H9 (cell line): ENCODE results near the gene TM4SF5. TPM values are rescaled to one million over a fixed set of nuclear protein-coding genes. Genes with fewer than 3 reads are reported as not detected.

ENCODE experiments used
- DNase-seq: peaks from one replicate; pipeline ENCODE4 v3.0.0-alpha.2; 2017
- H2AFZ ChIP-seq: one replicate; pipeline ENCODE4 v1.6.1; 2013; ENCODE audit warnings: mild to moderate bottlenecking, low read length, control low read depth, moderate library complexity
- H2AK5ac ChIP-seq: 2 replicates; pipeline ENCODE4 v1.6.1; 2013; ENCODE audit warnings: low read length, control low read depth, mixed read lengths; ENCODE audit not compliant: insufficient read length
- H2BK120ac ChIP-seq: one replicate; pipeline ENCODE4 v1.6.1; 2013; ENCODE audit warnings: low read depth, mild to moderate bottlenecking, low read length, control low read depth, inconsistent platforms; ENCODE audit not compliant: poor library complexity, severe bottlenecking
- H2BK12ac ChIP-seq: 2 replicates; pipeline ENCODE4 v1.6.1; 2013; ENCODE audit warnings: low read length, control low read depth, mixed read lengths, low read depth; ENCODE audit not compliant: insufficient read length
- H2BK15ac ChIP-seq: 2 replicates; pipeline ENCODE4 v1.6.1; 2013; ENCODE audit warnings: low read depth, low read length, control low read depth
- H2BK20ac ChIP-seq: one replicate; pipeline ENCODE4 v1.6.1; 2013; ENCODE audit warnings: low read depth, mild to moderate bottlenecking, low read length, control low read depth, inconsistent platforms; ENCODE audit not compliant: poor library complexity, severe bottlenecking
- H2BK5ac ChIP-seq: 2 replicates; pipeline ENCODE4 v1.6.1; 2013; ENCODE audit warnings: low read length, control low read depth, mixed read lengths; ENCODE audit not compliant: insufficient read length
- H3K14ac ChIP-seq: 2 replicates; pipeline ENCODE4 v1.6.1; 2013; ENCODE audit warnings: low read length, control low read depth; ENCODE audit not compliant: insufficient read depth
- H3K18ac ChIP-seq: 2 replicates; pipeline ENCODE4 v1.6.1; 2013; ENCODE audit warnings: low read depth, mild to moderate bottlenecking, mixed read lengths, low read length, control low read depth; ENCODE audit not compliant: insufficient read length
- H3K23ac ChIP-seq: 2 replicates; pipeline ENCODE4 v1.6.1; 2013; ENCODE audit warnings: low read length, control low read depth, mixed read lengths, low read depth; ENCODE audit not compliant: insufficient read length
- H3K23me2 ChIP-seq: 2 replicates; pipeline ENCODE4 v1.6.1; 2013; ENCODE audit warnings: low read depth, mild to moderate bottlenecking, mixed read lengths, low read length, control low read depth; ENCODE audit not compliant: insufficient read length, poor library complexity, severe bottlenecking
- H3K27ac ChIP-seq: 2 replicates; pipeline ENCODE4 v1.5.1; 2013; ENCODE audit warnings: low read length, control low read depth, mixed read lengths, low read depth; ENCODE audit not compliant: insufficient read length
- H3K27me3 ChIP-seq: 2 replicates; pipeline ENCODE4 v1.6.1; 2013; ENCODE audit warnings: low read length, control low read depth, inconsistent platforms; ENCODE audit not compliant: insufficient read depth
- H3K4ac ChIP-seq: 2 replicates; pipeline ENCODE4 v1.6.1; 2013; ENCODE audit warnings: low read depth, mild to moderate bottlenecking, control low read depth, inconsistent platforms, low read length, moderate library complexity
- H3K4me1 ChIP-seq: 2 replicates; pipeline ENCODE4 v1.6.1; 2013; ENCODE audit warnings: low read length, control low read depth, inconsistent platforms; ENCODE audit not compliant: insufficient read depth
- H3K4me2 ChIP-seq: 2 replicates; pipeline ENCODE4 v1.6.1; 2013; ENCODE audit warnings: low read length, control low read depth, mixed read lengths; ENCODE audit not compliant: insufficient read length, insufficient read depth
- H3K56ac ChIP-seq: 2 replicates; pipeline ENCODE4 v1.6.1; 2013; ENCODE audit warnings: low read depth, mild to moderate bottlenecking, mixed read lengths, low read length, control low read depth; ENCODE audit not compliant: insufficient read length
- H3K79me1 ChIP-seq: 2 replicates; pipeline ENCODE4 v1.6.1; 2013; ENCODE audit warnings: low read depth, mild to moderate bottlenecking, moderate library complexity, low read length, control low read depth, inconsistent platforms; ENCODE audit not compliant: insufficient read depth, poor library complexity, severe bottlenecking
- H3K79me2 ChIP-seq: 2 replicates; pipeline ENCODE4 v1.6.1; 2013; ENCODE audit warnings: low read length, control low read depth, inconsistent platforms; ENCODE audit not compliant: insufficient read depth
- H3K9ac ChIP-seq: 2 replicates; pipeline ENCODE4 v1.6.1; 2013; ENCODE audit warnings: low read length, control low read depth, mixed read lengths; ENCODE audit not compliant: insufficient read length; ENCODE audit errors: extremely low read depth
- H3K9me3 ChIP-seq: one replicate; pipeline ENCODE4 v1.6.1; 2013; ENCODE audit warnings: low read depth, low read length, inconsistent platforms; ENCODE audit not compliant: control insufficient read depth
- H3T11ph ChIP-seq: one replicate; pipeline ENCODE4 v1.6.1; 2013; ENCODE audit warnings: mild to moderate bottlenecking, low read length, control low read depth, inconsistent platforms
- H4K20me1 ChIP-seq: one replicate; pipeline ENCODE4 v1.6.1; 2013; ENCODE audit not compliant: control insufficient read depth, insufficient read length, insufficient read depth
- H4K5ac ChIP-seq: 2 replicates; pipeline ENCODE4 v1.6.1; 2013; ENCODE audit warnings: low read depth, mild to moderate bottlenecking, mixed read lengths, low read length, control low read depth; ENCODE audit not compliant: insufficient read length
- H4K8ac ChIP-seq: replicated peaks from 2 replicates; pipeline ENCODE4 v1.6.1; 2013; ENCODE audit warnings: low read length, control low read depth, mixed read lengths, low read depth; ENCODE audit not compliant: insufficient read length
- H4K91ac ChIP-seq: 2 replicates; pipeline ENCODE4 v1.6.1; 2013; ENCODE audit warnings: low read depth, mild to moderate bottlenecking, moderate library complexity, mixed read lengths, low read length, control low read depth; ENCODE audit not compliant: insufficient read length
- H3K27ac Mint-ChIP-seq, 3 experiments: 2 replicates in 2 of 3; 3 replicates in 1 of 3; pipeline ENCODE4 v1.8.0; 2020 to 2021; ENCODE audit warnings: mixed read lengths in 3 of 3, mild to moderate bottlenecking in 1 of 3, moderate library complexity in 1 of 3
- H3K27me3 Mint-ChIP-seq: 2 replicates; pipeline ENCODE4 v1.8.0; 2021; ENCODE audit warnings: low read depth, mild to moderate bottlenecking, moderate library complexity, mixed read lengths
- H3K36me3 Mint-ChIP-seq, 3 experiments: 2 replicates in 2 of 3; 3 replicates in 1 of 3; pipeline ENCODE4 v1.8.0; 2020 to 2021; ENCODE audit warnings: low read depth in 3 of 3, mixed read lengths in 3 of 3; ENCODE audit not compliant: insufficient read depth in 1 of 3
- H3K4me1 Mint-ChIP-seq, 2 experiments: 2 replicates each; pipeline ENCODE4 v1.8.0; 2020; ENCODE audit warnings: mixed read lengths in 2 of 2
- H3K4me3 Mint-ChIP-seq, 2 experiments: 2 replicates in 1 of 2; 3 replicates in 1 of 2; pipeline ENCODE4 v1.8.0; 2020 to 2021; ENCODE audit warnings: mild to moderate bottlenecking in 2 of 2, mixed read lengths in 2 of 2, moderate library complexity in 1 of 2
- H3K9me3 Mint-ChIP-seq, 2 experiments: 2 replicates in 1 of 2; 3 replicates in 1 of 2; pipeline ENCODE4 v1.8.0; 2020; ENCODE audit warnings: mild to moderate bottlenecking in 2 of 2, mixed read lengths in 2 of 2, moderate library complexity in 1 of 2
- WGBS: extraction: QIAGEN DNeasy Blood & Tissue Kit; methylation state at CpG from one replicate; pipeline ENCODE4 v1.1.7; 2013; ENCODE audit warnings: missing lambda C conversion rate, low lambda C conversion rate, mixed read lengths; ENCODE audit not compliant: insufficient read length; ENCODE audit errors: extremely low coverage; 5-methylcytosine and 5-hydroxymethylcytosine counted together
- total RNA-seq: library from RNA; stranded (reverse); gene quantifications from 2 replicates; pipeline ENCODE4 v1.2.1, GENCODE V29; 2021
- TF ChIP-seq, protein P1 (sequence below): fragments of 200-600 bp; sonication (generic); conservative IDR thresholded peaks from 3 replicates; pipeline ENCODE4 v1.8.0; 2021; ENCODE audit warnings: antibody characterized with exemption, mild to moderate bottlenecking

TM4SF5 gene
- total RNA-seq, 1 experiment from 2014 or later, result not detected

DNA sequence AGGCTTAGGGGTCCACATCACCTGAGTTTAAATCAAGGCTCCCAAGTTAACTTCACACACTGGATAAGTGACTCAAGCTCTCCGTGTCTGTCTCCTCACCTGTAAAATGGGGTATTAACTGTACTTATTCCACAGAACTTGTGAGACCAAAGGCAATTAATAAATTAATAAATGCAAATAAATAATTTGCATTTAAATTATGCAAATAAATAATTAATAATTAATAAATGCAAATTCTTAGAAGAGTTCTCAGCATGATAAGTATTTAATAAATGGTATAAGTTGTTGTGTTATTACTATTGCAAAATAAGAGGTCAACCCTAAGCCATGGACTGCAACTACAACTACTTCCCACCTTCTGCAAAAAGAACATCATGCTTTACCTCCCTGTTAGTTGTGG is 18.3 kb upstream of the TM4SF5 start:
- Mint-ChIP-seq H3K9me3 (no peaks in the 10 kb centered on the region), H3K4me3 (no peak overlapping the region), H3K27me3 (peaks cover 48% of the 10 kb centered on the region), H3K27ac (no peak overlapping the region), H3K36me3 (no peaks in the 10 kb centered on the region), H3K4me1 (peaks cover 6% of the 10 kb centered on the region in 2 experiments; a peak in 2 of 4 replicates)
- H3T11ph ChIP-seq, result no peak overlapping the region
- H3K79me1 ChIP-seq, result no peaks in the 10 kb centered on the region
- no peak overlapping the region for H3K14ac ChIP-seq
- no peaks in the 10 kb centered on the region; the same call in 1 of the 2 replicates for H3K27me3 ChIP-seq
- H2BK12ac ChIP-seq, result no peak overlapping the region
- H3K23me2 ChIP-seq, result no peaks in the 10 kb centered on the region
- H4K8ac ChIP-seq, result no peak overlapping the region
- H4K20me1 ChIP-seq, result no peaks in the 10 kb centered on the region
- H2BK20ac ChIP-seq, result no peak overlapping the region
- H3K9me3 ChIP-seq, result no peaks in the 10 kb centered on the region
- no peak overlapping the region for H2BK5ac ChIP-seq
- H3K4me2 ChIP-seq, result no peak overlapping the region
- H4K91ac ChIP-seq, result no peak overlapping the region
- H2BK15ac ChIP-seq, result no peak overlapping the region
- H3K56ac ChIP-seq, result no peak overlapping the region
- no peak overlapping the region for H3K9ac ChIP-seq
- TF ChIP-seq, protein P1, sequence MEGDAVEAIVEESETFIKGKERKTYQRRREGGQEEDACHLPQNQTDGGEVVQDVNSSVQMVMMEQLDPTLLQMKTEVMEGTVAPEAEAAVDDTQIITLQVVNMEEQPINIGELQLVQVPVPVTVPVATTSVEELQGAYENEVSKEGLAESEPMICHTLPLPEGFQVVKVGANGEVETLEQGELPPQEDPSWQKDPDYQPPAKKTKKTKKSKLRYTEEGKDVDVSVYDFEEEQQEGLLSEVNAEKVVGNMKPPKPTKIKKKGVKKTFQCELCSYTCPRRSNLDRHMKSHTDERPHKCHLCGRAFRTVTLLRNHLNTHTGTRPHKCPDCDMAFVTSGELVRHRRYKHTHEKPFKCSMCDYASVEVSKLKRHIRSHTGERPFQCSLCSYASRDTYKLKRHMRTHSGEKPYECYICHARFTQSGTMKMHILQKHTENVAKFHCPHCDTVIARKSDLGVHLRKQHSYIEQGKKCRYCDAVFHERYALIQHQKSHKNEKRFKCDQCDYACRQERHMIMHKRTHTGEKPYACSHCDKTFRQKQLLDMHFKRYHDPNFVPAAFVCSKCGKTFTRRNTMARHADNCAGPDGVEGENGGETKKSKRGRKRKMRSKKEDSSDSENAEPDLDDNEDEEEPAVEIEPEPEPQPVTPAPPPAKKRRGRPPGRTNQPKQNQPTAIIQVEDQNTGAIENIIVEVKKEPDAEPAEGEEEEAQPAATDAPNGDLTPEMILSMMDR, result no peak
- H3K23ac ChIP-seq, result no peak overlapping the region
- no peak overlapping the region for H3K18ac ChIP-seq
- no peaks in the 10 kb centered on the region for H3K79me2 ChIP-seq
- H2AFZ ChIP-seq, result no peak overlapping the region
- H3K4ac ChIP-seq, result no peak overlapping the region
- H2AK5ac ChIP-seq, result no peak overlapping the region
- no peak for DNase-seq
- H3K27ac ChIP-seq, result no peak overlapping the region
- no CpG with 5 or more reads among the region's 1 CpG for WGBS
- H3K4me1 ChIP-seq, result no peaks in the 10 kb centered on the region
- H2BK120ac ChIP-seq, result no peak overlapping the region
- H4K5ac ChIP-seq, result no peak overlapping the region
